ENCODE data around the gene EPHB6. TPM values are rescaled to one million over a fixed set of nuclear protein-coding genes. Genes with fewer than 3 reads are reported as not detected.

The EPHB6 gene
- total RNA-seq, 2 donors from 2014 or later, result 33.2 to 36.9 TPM

- Mint-ChIP-seq H3K9me3 (peaks cover 27% of the 10 kb centered on the region), H3K27me3 (ENCODE audit: insufficient read depth) (peaks cover 18% of the 10 kb centered on the region), H3K36me3 (ENCODE audit: low read depth) (no peaks in the 10 kb centered on the region), H3K4me1 (peaks cover 2% of the 10 kb centered on the region), H3K4me3 (no peak overlapping the region), H3K27ac (no peak overlapping the region)
- Histone ChIP-seq H3K4me1 (ENCODE audit: control insufficient read depth, insufficient read depth, low read length) (no peaks in the 10 kb centered on the region), H3K36me3 (ENCODE audit: control insufficient read depth, insufficient read depth, low read length) (no peaks in the 10 kb centered on the region), H3K9ac (ENCODE audit: extremely low read depth, low read length, poor library complexity, severe bottlenecking) (no peak overlapping the region), H3K9me3 (ENCODE audit: control insufficient read depth, low read length) (peaks cover 32% of the 10 kb centered on the region), H3K27me3 (ENCODE audit: control insufficient read depth, insufficient read depth, low read length, poor library complexity, severe bottlenecking) (no peaks in the 10 kb centered on the region), H3K4me3 (ENCODE audit: low read length) (no peak overlapping the region), H3K27ac (ENCODE audit: low read depth, low read length) (no peak overlapping the region)
- peak; percentile 59 for DNase-seq
- WGBS, 2 experiments (ENCODE audit: insufficient coverage in 1 of 2, insufficient read length in 1 of 2), result 88 to 91% methylated on average over 18 to 21 of the region's 21 CpGs
- TF ChIP-seq CTCF (conservative IDR thresholded peaks at IDR 0.05), result peak; percentile 77
These were observed 54.3 kb downstream of the EPHB6 start for GRCh38 chr7:142908921-142909890.

DNA sequence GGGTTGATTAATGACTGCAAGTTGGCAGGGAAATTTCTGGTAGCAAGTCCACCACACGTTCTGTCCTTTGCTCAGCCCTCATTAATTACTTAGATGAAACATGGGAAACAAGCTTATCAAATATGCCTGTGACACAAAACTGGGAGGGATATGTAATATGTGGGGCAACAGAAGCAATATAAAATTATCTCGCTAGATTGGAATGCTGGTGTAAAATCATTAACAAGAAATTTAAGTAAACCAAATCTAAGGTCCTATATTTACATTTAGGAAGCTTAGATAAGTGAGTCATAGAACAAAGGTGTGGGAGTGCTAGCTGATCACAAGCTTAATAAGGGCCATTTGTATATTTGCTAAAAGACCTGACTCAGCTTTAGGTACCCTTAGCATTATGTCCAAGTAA is 55.2 kb downstream of the EPHB6 start:
- 94 to 100% methylated on average over 1 to 2 of the region's 2 CpGs for WGBS, 2 experiments (ENCODE audit: insufficient coverage in 1 of 2, insufficient read length in 1 of 2)
- H3K9me3 ChIP-seq (ENCODE audit: control insufficient read depth, low read length), result peaks cover 24% of the 10 kb centered on the region
- H3K9me3 Mint-ChIP-seq, result peaks cover 20% of the 10 kb centered on the region
- H3K4me3 ChIP-seq (ENCODE audit: low read length), result no peak overlapping the region
- peak; percentile 4 for DNase-seq
- peaks cover 18% of the 10 kb centered on the region for H3K27me3 Mint-ChIP-seq (ENCODE audit: insufficient read depth)
- no peaks in the 10 kb centered on the region for H3K27me3 ChIP-seq (ENCODE audit: control insufficient read depth, insufficient read depth, low read length, poor library complexity, severe bottlenecking)
- no peaks in the 10 kb centered on the region for H3K36me3 Mint-ChIP-seq (ENCODE audit: low read depth)
- H3K9ac ChIP-seq (ENCODE audit: extremely low read depth, low read length, poor library complexity, severe bottlenecking), result no peak overlapping the region
- no peaks in the 10 kb centered on the region for H3K4me1 ChIP-seq (ENCODE audit: control insufficient read depth, insufficient read depth, low read length)
- no peak for TF ChIP-seq CTCF (conservative IDR thresholded peaks at IDR 0.05)
- H3K4me1 Mint-ChIP-seq, result peaks cover 2% of the 10 kb centered on the region
- no peak overlapping the region for H3K27ac Mint-ChIP-seq
- no peak overlapping the region for H3K4me3 Mint-ChIP-seq
- no peaks in the 10 kb centered on the region for H3K36me3 ChIP-seq (ENCODE audit: control insufficient read depth, insufficient read depth, low read length)
- no peak overlapping the region for H3K27ac ChIP-seq (ENCODE audit: low read depth, low read length)

DNA sequence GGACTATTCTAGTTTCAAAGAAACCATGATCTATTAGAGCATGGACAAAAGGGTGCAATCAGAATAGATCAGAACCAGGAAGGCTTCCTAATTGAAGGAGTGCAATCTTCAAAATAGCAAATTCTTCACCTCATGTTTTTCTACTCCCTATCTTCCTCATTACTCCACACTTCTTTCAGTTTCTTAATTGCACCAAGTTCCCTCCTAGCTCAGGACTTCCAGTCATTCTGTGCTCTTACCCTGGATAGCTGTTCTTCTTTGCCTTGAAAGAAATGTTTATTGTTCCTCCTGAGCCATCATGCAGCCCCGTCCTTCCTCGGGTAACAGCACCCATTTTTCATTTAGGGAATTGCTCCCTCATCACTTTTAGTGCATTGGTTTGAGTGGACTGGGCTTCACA is 55.6 kb downstream of the EPHB6 start:
- 86% methylated on average over 2 of the region's 2 CpGs; no CpG with 5 or more reads in 1 of the 2 experiments for WGBS, 2 experiments (ENCODE audit: insufficient coverage in 1 of 2, insufficient read length in 1 of 2)
- Mint-ChIP-seq H3K27me3 (ENCODE audit: insufficient read depth) (peaks cover 18% of the 10 kb centered on the region), H3K4me3 (no peak overlapping the region), H3K9me3 (peaks cover 17% of the 10 kb centered on the region), H3K36me3 (ENCODE audit: low read depth) (no peaks in the 10 kb centered on the region), H3K27ac (no peak overlapping the region), H3K4me1 (peaks cover 2% of the 10 kb centered on the region)
- Histone ChIP-seq H3K27me3 (ENCODE audit: control insufficient read depth, insufficient read depth, low read length, poor library complexity, severe bottlenecking) (no peaks in the 10 kb centered on the region), H3K27ac (ENCODE audit: low read depth, low read length) (no peak overlapping the region), H3K9ac (ENCODE audit: extremely low read depth, low read length, poor library complexity, severe bottlenecking) (no peak overlapping the region), H3K4me1 (ENCODE audit: control insufficient read depth, insufficient read depth, low read length) (no peaks in the 10 kb centered on the region), H3K9me3 (ENCODE audit: control insufficient read depth, low read length) (peaks cover 20% of the 10 kb centered on the region), H3K36me3 (ENCODE audit: control insufficient read depth, insufficient read depth, low read length) (no peaks in the 10 kb centered on the region), H3K4me3 (ENCODE audit: low read length) (no peak overlapping the region)
- TF ChIP-seq CTCF (conservative IDR thresholded peaks at IDR 0.05), result no peak
- no peak for DNase-seq

Measured in endodermal cell (in vitro differentiated cells).